Measurements from ENCODE around the gene SRSF8. TPM values are rescaled to one million over a fixed set of nuclear protein-coding genes. Genes with fewer than 3 reads are reported as not detected.

Gene SRSF8
- total and polyA plus RNA-seq, 9 of the 15 experiments (the other 6 are each of a cell fraction or from before 2014, with no cell fraction given): 18.0 to 53.4 (median 27.9) TPM

DNA sequence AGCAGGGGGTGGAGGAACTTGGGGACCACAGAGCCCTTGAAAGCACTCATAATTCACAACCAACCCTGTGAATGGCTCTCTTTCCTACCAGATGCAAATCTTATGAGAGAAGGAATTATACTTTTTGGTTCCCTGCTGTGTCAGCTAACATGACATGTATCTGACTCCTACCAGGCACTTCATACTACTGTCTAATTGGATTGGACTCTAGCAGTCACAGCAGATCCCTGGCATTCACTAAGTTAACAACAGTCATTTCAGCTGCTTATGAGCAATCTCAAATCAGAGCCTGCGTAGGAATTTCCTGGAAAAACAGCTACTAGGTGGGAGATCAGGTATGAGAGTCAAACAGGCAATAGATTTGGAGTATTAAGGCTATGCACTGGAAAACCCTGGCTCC, 11.8 kb downstream of the SRSF8 start (continued):
- TF ChIP-seq HDAC6 (IDR thresholded peaks at IDR 0.05; ENCODE audit: low read depth, low read length) (no peak), ZNF778 (CRISPR knock-in tag; IDR thresholded peaks at IDR 0.05) (no peak)

DNA sequence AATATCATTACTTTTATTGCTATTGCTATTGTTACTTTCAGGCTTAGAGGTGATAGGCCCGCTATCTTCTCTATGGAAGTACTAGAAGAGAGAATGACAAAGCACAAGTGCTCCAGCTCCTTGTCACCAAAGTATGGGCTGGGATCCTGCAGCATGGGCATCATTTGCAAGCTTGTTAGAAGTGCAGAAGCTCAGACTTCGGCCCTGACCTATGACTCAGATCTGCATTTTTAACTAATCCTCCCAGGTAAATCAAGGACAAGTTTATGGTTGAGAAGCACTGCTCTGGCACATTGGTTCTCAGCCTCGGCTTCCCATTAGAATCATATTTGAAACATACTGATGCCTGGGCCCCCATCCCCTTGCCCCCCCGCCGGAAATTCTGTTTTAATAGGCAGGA, 14.3 kb downstream of the SRSF8 start:
- no peak overlapping the region for H3K27ac ChIP-seq (ENCODE audit: extremely low read depth, low read depth, low read length)
- no peaks in the 10 kb centered on the region for H4K20me1 ChIP-seq (replicated peaks; ENCODE audit: control insufficient read depth, insufficient read depth, low read length)
- DNase-seq (ENCODE audit: extremely low read depth in 1 of 4, low spot score in 3 of 4): no peak
- H3K9me1 ChIP-seq (ENCODE audit: control insufficient read depth, insufficient read depth, low read length): no peaks in the 10 kb centered on the region
- no peak overlapping the region for H3K4me3 ChIP-seq
- no peak overlapping the region for H3K9ac ChIP-seq (ENCODE audit: insufficient read depth in 1 of 2, low read depth in 2 of 2, low read length in 2 of 2)
- ATAC-seq: no peak
- TF ChIP-seq NCOR1 (IDR thresholded peaks at IDR 0.05): no peak
- TF ChIP-seq SNRNP70 (optimal IDR thresholded peaks at IDR 0.05; ENCODE audit: low read depth, low read length): no peak
- TF ChIP-seq ZNF197 (CRISPR knock-in tag; IDR thresholded peaks at IDR 0.05; ENCODE audit: low read depth): no peak
- TF ChIP-seq SMARCA5 (IDR thresholded peaks at IDR 0.05): no peak
- TF ChIP-seq, protein P1, sequence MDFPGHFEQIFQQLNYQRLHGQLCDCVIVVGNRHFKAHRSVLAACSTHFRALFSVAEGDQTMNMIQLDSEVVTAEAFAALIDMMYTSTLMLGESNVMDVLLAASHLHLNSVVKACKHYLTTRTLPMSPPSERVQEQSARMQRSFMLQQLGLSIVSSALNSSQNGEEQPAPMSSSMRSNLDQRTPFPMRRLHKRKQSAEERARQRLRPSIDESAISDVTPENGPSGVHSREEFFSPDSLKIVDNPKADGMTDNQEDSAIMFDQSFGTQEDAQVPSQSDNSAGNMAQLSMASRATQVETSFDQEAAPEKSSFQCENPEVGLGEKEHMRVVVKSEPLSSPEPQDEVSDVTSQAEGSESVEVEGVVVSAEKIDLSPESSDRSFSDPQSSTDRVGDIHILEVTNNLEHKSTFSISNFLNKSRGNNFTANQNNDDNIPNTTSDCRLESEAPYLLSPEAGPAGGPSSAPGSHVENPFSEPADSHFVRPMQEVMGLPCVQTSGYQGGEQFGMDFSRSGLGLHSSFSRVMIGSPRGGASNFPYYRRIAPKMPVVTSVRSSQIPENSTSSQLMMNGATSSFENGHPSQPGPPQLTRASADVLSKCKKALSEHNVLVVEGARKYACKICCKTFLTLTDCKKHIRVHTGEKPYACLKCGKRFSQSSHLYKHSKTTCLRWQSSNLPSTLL (IDR thresholded peaks at IDR 0.05): no peak
- no peak for TF ChIP-seq ZNF23 (CRISPR knock-in tag; IDR thresholded peaks at IDR 0.05)
- no peak for TF ChIP-seq ZNF444 (CRISPR knock-in tag; IDR thresholded peaks at IDR 0.05)
- no peak for TF ChIP-seq TRIM25 (IDR thresholded peaks at IDR 0.05; ENCODE audit: borderline replicate concordance)
- TF ChIP-seq L3MBTL2 (IDR thresholded peaks at IDR 0.05): no peak
- no peak for TF ChIP-seq ZNF274 (IDR thresholded peaks at IDR 0.05; ENCODE audit: borderline replicate concordance, low read depth, low read length)
- no peak overlapping the region for H3K4me2 ChIP-seq (ENCODE audit: insufficient read depth, low read length)
- WGBS (ENCODE audit: insufficient coverage, low coverage, missing lambda C conversion rate): 50% methylated on average over 5 of the region's 5 CpGs
- POLR2A ChIA-PET: interaction anchor here (1.1 to 7.0 kb wide), 4 partner anchors 8 to 13 kb away, joined by 3 to 33 read pairs (median 8); no protein-coding TSS in a partner anchor
- intact Hi-C loops (cut with micrococcal nuclease) (no loop called here), in situ Hi-C loops (cut with MboI) (no loop called here)
- CTCF ChIA-PET (ENCODE audit: low intra/inter-chr PET ratio): no interaction called here
- no peaks in the 10 kb centered on the region for H3K79me2 ChIP-seq (ENCODE audit: control insufficient read depth, insufficient read depth, low read length)
- H3K9me3 ChIP-seq (replicated peaks; ENCODE audit: control insufficient read depth, insufficient read depth, low read depth, low read length): no peaks in the 10 kb centered on the region
- no peaks in the 10 kb centered on the region for H3K27me3 ChIP-seq (ENCODE audit: control insufficient read depth in 2 of 2, insufficient read depth in 2 of 2, low read length in 2 of 2)
- H3K36me3 ChIP-seq (ENCODE audit: control insufficient read depth, insufficient read depth, low read length): no peaks in the 10 kb centered on the region
- H3K4me1 ChIP-seq (replicated peaks in 1 of 2; ENCODE audit: control insufficient read depth in 2 of 2, insufficient read depth in 2 of 2, low read length in 2 of 2): peaks cover 0 to 16% of the 10 kb centered on the region in 2 experiments; a peak in 3 of 5 replicates
- peak overlapping the region; percentile 68 for H2AFZ ChIP-seq (ENCODE audit: low read depth, low read length)
- FAIRE-seq: no peak
- BruUV-seq (replicated peaks): no TSS peak
